GM18505 (cell line): ENCODE results near the gene LILRA2.
A peak's percentile ranks its signal among the peaks of the same experiment; 100 is the strongest.
"Not testable (repeated sequence)": the region's sequence is repeated elsewhere in the genome, so short reads cannot be mapped to it uniquely, and the experiment has no call there.

Experiments used
- ATAC-seq: cut with Tn5 transposase; IDR thresholded peaks from one replicate; pipeline ENCODE4 v1.9.1; 2021; ENCODE audit not compliant: unreplicated experiment
- POLR2A ChIP-seq: IDR thresholded peaks from 4 replicates; pipeline ENCODE4 v1.6.1; 2011; ENCODE audit warnings: borderline replicate concordance; ENCODE audit not compliant: insufficient read depth, insufficient read length; ENCODE audit errors: extremely low read depth

LILRA2 gene

GRCh38 chr19:54586397-54586796, 12.8 kb downstream of the LILRA2 start:
- TF ChIP-seq POLR2A, result no peak
- no peak for ATAC-seq

GRCh38 chr19:54587026-54587425, 13.4 kb downstream of the LILRA2 start:
- TF ChIP-seq POLR2A, result no peak
- no peak for ATAC-seq

GRCh38 chr19:54593445-54593844, 19.9 kb downstream of the LILRA2 start, which contains the start of gene LILRA1:
Gene LILRA1, plus strand, starts transcription at chr19:54593632. Its CDS starts 613 bp downstream, at chr19:54594245.
- not testable (repeated sequence) for ATAC-seq

GRCh38 chr19:54593931-54594626, 20.5 kb downstream of the LILRA2 start:
- not testable (repeated sequence) for ATAC-seq

- no peak for ATAC-seq
- no peak for TF ChIP-seq POLR2A
Observed at GRCh38 chr19:54594737-54595136, 21.1 kb downstream of the LILRA2 start.

- ATAC-seq, result not testable (repeated sequence)
Observed at GRCh38 chr19:54595680-54596436, 22.3 kb downstream of the LILRA2 start.

GRCh38 chr19:54600212-54600611, 26.6 kb downstream of the LILRA2 start:
- no peak for ATAC-seq
- no peak for TF ChIP-seq POLR2A

- TF ChIP-seq POLR2A, result no peak
- ATAC-seq, result no peak
Observed at GRCh38 chr19:54606230-54606629, 32.6 kb downstream of the LILRA2 start.

- peak; percentile 18 for TF ChIP-seq POLR2A
Observed at GRCh38 chr19:54606891-54607784, 33.5 kb downstream of the LILRA2 start.

GRCh38 chr19:54607785-54608150, 34.2 kb downstream of the LILRA2 start:
- TF ChIP-seq POLR2A, result no peak
- no peak for ATAC-seq

More at GRCh38 chr19:54606891-54607784, 33.5 kb downstream of the LILRA2 start:
- ATAC-seq, result no peak

GRCh38 chr19:54608205-54608604, 34.6 kb downstream of the LILRA2 start:
- no peak for TF ChIP-seq POLR2A
- ATAC-seq, result no peak

- no peak for TF ChIP-seq POLR2A
- no peak for ATAC-seq
Observed at GRCh38 chr19:54608792-54609191, 35.2 kb downstream of the LILRA2 start.

GRCh38 chr19:54609356-54609791, 35.8 kb downstream of the LILRA2 start:
- no peak for ATAC-seq
- no peak for TF ChIP-seq POLR2A
